ENCODE data around the gene SRRM1. TPM values are rescaled to one million over a fixed set of nuclear protein-coding genes. Genes with fewer than 3 reads are reported as not detected.

SRRM1 gene
- total RNA-seq, 1 experiment from 2014 or later = 290 TPM

- Mint-ChIP-seq H3K27ac (no peak overlapping the region), H3K27me3 (ENCODE audit: low read depth) (peaks cover 5% of the 10 kb centered on the region), H3K4me3 (no peak overlapping the region), H3K9me3 (no peaks in the 10 kb centered on the region), H3K4me1 (no peaks in the 10 kb centered on the region), H3K36me3 (ENCODE audit: insufficient read depth in 1 of 3, low read depth in 3 of 3) (no peaks in the 10 kb centered on the region)
- Histone ChIP-seq H4K91ac (ENCODE audit: insufficient read length, low read depth, low read length) (no peak overlapping the region), H2BK12ac (ENCODE audit: insufficient read length, low read depth, low read length) (no peak overlapping the region), H4K5ac (ENCODE audit: insufficient read length, low read depth, low read length) (no peak overlapping the region), H3K23me2 (ENCODE audit: insufficient read length, low read depth, low read length, poor library complexity, severe bottlenecking) (no peaks in the 10 kb centered on the region), H4K8ac (replicated peaks; ENCODE audit: insufficient read length, low read depth, low read length) (no peak overlapping the region), H3K27ac (ENCODE audit: insufficient read length, low read depth, low read length) (no peak overlapping the region), H4K20me1 (ENCODE audit: control insufficient read depth, insufficient read depth, insufficient read length) (no peaks in the 10 kb centered on the region), H3K18ac (ENCODE audit: insufficient read length, low read depth, low read length) (no peak overlapping the region), H2AK5ac (ENCODE audit: insufficient read length, low read length) (no peak overlapping the region), H3K27me3 (ENCODE audit: insufficient read depth, low read length) (no peaks in the 10 kb centered on the region), H2BK120ac (ENCODE audit: low read depth, low read length, poor library complexity, severe bottlenecking) (no peak overlapping the region), H2BK20ac (ENCODE audit: low read depth, low read length, poor library complexity, severe bottlenecking) (no peak overlapping the region), H3K9me3 (ENCODE audit: control insufficient read depth, low read depth, low read length) (no peaks in the 10 kb centered on the region), H3K56ac (ENCODE audit: insufficient read length, low read depth, low read length) (no peak overlapping the region), H2AFZ (ENCODE audit: low read length) (no peak overlapping the region), H2BK5ac (ENCODE audit: insufficient read length, low read length) (no peak overlapping the region), H3T11ph (ENCODE audit: low read length) (no peak overlapping the region), H3K4me2 (ENCODE audit: insufficient read depth, insufficient read length, low read length) (no peak overlapping the region), H3K79me2 (ENCODE audit: insufficient read depth, low read length) (no peaks in the 10 kb centered on the region), H3K23ac (ENCODE audit: insufficient read length, low read depth, low read length) (no peak overlapping the region), H3K9ac (ENCODE audit: extremely low read depth, insufficient read length, low read length) (no peak overlapping the region), H2BK15ac (ENCODE audit: low read depth, low read length) (no peak overlapping the region), H3K4ac (ENCODE audit: low read depth, low read length) (no peak overlapping the region), H3K14ac (ENCODE audit: insufficient read depth, low read length) (no peak overlapping the region), H3K79me1 (ENCODE audit: insufficient read depth, low read depth, low read length, poor library complexity, severe bottlenecking) (no peaks in the 10 kb centered on the region), H3K4me1 (ENCODE audit: insufficient read depth, low read length) (no peaks in the 10 kb centered on the region)
- no CpG with 5 or more reads among the region's 2 CpGs for WGBS (ENCODE audit: extremely low coverage, insufficient read length, low lambda C conversion rate)
- no peak for DNase-seq
- TF ChIP-seq CTCF (conservative IDR thresholded peaks at IDR 0.05) = no peak
Observed at GRCh38 chr1:24606621-24607020, 36.5 kb upstream of the SRRM1 start.
